AG09309 (cell line): ENCODE results near the gene IFT43.

Experiments used
- DNase-seq: peaks from one replicate; pipeline ENCODE4 v3.0.0-alpha.2; 2010; ENCODE audit warnings: low read depth
- H3K4me3 ChIP-seq: 2 replicates; pipeline ENCODE4 v1.5.1; 2011; ENCODE audit warnings: mild to moderate bottlenecking, low read depth, low read length, moderate library complexity; ENCODE audit not compliant: control insufficient read depth
- CTCF ChIP-seq: IDR thresholded peaks from 2 replicates; pipeline ENCODE4 v1.5.1; 2011; ENCODE audit warnings: mild to moderate bottlenecking, low read depth, low read length, inconsistent platforms; ENCODE audit not compliant: insufficient read depth, control insufficient read depth; ENCODE audit errors: missing control alignments

IFT43 gene

DNA sequence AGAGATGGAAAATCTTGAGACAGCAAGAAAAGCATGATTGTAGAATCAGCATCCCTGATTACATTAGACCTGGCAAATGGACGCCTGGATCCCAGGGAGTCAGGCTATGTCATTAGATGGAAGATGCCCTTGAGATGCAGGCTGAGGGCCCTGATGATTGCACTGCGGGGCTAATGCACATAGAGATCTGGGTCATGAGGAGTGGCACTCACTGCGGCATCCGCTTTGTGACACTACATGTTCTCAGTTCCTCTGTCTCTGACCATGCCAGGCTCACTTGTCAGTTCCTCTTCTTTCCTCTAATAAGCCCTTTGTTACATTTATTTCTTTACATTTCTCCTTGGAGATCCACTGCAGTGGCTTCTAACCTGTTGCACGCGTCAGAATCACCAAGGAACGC is 96.1 kb downstream of the IFT43 start:
- TF ChIP-seq CTCF, result no peak
- no peak overlapping the region for H3K4me3 ChIP-seq
- DNase-seq, result no peak

DNA sequence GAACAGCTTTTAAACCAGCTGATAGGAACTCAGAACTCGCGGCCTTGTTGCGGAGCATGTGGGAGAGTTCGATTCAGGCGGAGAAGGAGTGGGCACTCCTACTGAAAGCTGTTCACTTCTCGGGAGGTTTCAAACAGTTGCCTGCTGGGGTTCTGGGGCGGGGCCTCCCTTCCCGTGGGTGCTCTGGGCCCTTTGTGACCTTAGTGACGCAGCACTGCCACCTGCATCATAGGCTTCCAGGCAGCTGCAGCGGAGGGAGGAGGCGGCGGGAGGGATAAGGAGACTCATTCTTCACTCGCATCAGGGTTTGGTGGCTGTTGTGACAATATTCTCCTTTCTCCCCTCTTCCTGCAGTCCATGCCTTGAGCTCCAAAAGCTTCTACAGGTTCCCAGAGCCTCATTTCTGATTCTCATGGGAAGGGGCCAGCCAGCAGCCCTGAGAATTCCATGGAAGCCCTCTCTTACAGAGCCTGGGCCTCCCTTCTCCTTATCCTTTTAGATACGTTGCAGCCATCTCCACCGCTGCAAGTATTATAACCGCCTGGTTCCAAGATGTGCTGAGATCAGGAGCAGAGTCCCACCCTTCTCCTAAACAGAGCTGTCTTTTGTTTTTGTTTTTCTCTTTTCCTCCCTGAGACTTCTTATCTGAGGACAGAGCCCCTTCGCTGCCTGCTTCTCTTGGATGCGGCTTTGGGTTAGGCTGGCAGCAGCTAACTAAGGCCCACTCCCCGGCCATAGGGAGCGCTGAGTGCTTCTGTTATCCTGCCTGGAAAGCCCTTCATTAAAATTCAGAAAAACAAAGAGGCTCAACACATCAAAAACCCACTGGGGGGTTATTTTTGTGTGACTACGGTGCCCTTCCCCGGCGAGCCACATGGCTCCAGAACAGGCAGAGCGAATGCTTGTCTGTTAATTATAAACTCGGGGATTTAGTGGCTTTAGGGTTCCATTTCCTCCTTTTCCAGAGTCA is 98.5 kb downstream of the IFT43 start:
- no peak for TF ChIP-seq CTCF
- H3K4me3 ChIP-seq, result no peak overlapping the region
- DNase-seq, result no peak

DNA sequence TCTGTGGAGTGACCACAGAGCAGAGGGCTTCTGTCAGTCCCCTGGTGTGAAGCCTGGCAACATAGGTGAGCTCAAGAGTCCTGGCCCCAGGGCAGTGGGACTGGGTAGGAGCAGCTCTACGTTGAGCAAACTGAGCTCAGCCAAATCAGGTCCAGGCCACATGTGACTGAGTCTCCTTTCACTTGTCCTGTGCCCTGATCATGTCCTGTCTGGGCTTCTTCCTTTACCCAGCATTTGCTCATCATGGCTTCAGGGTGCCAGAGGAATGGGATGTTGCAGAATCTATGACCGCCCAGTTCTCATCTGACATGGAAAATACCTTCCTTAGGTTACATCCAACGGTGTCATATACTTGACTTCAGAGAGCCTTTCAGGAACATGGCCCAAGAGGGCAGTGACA is 99.8 kb downstream of the IFT43 start:
- no peak overlapping the region for H3K4me3 ChIP-seq
- no peak for TF ChIP-seq CTCF

GRCh38 chr14:76086636-76087035 is 101.1 kb downstream of the IFT43 start:
- H3K4me3 ChIP-seq, result no peak overlapping the region
- TF ChIP-seq CTCF, result no peak
- DNase-seq, result no peak

More for the DNA sequence above, 99.8 kb downstream of the IFT43 start:
- DNase-seq, result no peak

- no peak overlapping the region for H3K4me3 ChIP-seq
- DNase-seq, result no peak
- TF ChIP-seq CTCF, result no peak
These were observed 102.8 kb downstream of the IFT43 start for GRCh38 chr14:76088326-76088725.

- TF ChIP-seq CTCF, result no peak
- no peak for DNase-seq
- no peak overlapping the region for H3K4me3 ChIP-seq
These were observed 103.4 kb downstream of the IFT43 start for GRCh38 chr14:76088771-76089571.
